Measurements from ENCODE around the gene NRXN2.

Gene NRXN2

DNA sequence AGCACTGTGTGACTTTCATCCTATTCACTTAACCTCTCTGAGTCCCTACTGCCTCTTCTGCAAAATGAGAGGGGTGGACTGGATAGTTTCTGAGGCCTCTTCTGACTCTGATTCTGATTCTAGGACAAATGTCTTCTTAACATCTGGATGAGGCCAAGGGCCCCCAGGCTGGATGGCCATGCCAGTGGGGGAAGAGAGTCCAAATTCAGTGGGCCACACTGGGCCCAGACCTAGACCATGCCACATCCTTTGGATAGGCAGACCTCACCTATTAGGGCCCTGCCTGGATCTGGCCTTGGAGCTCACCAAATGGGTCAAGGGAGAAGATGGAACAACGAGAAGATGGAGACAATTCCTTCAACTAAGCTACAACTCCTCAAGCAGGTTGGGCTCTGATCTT lies 24.6 kb downstream of the NRXN2 start:
- no peaks in the 10 kb centered on the region for H3K9me2 ChIP-seq (replicated peaks; ENCODE audit: low read depth, low read length)
- no peak overlapping the region for H3K4me2 ChIP-seq (ENCODE audit: low read depth, low read length, poor library complexity, severe bottlenecking)
- H4K20me1 ChIP-seq (ENCODE audit: insufficient read depth, low read length, poor library complexity, severe bottlenecking) = no peaks in the 10 kb centered on the region
- no peaks in the 10 kb centered on the region for H3K36me3 ChIP-seq (ENCODE audit: insufficient read depth, low read length)
- no peaks in the 10 kb centered on the region for H3K27me3 ChIP-seq (ENCODE audit: insufficient read depth, low read length, poor library complexity, severe bottlenecking)
- H3K9me3 ChIP-seq (ENCODE audit: insufficient read depth, low read depth, low read length) = no peaks in the 10 kb centered on the region
- no peak overlapping the region for H3K9ac ChIP-seq (ENCODE audit: low read depth, low read length, poor library complexity, severe bottlenecking)
- H3K4me1 ChIP-seq (ENCODE audit: insufficient read depth, low read length, poor library complexity, severe bottlenecking) = peaks cover 13% of the 10 kb centered on the region
- H2AFZ ChIP-seq (ENCODE audit: low read length) = no peak overlapping the region
- TF ChIP-seq, protein P1, sequence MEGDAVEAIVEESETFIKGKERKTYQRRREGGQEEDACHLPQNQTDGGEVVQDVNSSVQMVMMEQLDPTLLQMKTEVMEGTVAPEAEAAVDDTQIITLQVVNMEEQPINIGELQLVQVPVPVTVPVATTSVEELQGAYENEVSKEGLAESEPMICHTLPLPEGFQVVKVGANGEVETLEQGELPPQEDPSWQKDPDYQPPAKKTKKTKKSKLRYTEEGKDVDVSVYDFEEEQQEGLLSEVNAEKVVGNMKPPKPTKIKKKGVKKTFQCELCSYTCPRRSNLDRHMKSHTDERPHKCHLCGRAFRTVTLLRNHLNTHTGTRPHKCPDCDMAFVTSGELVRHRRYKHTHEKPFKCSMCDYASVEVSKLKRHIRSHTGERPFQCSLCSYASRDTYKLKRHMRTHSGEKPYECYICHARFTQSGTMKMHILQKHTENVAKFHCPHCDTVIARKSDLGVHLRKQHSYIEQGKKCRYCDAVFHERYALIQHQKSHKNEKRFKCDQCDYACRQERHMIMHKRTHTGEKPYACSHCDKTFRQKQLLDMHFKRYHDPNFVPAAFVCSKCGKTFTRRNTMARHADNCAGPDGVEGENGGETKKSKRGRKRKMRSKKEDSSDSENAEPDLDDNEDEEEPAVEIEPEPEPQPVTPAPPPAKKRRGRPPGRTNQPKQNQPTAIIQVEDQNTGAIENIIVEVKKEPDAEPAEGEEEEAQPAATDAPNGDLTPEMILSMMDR (conservative IDR thresholded peaks at IDR 0.05; ENCODE audit: low read length) = no peak
- no peak for TF ChIP-seq EZH2phosphoT487 (IDR thresholded peaks at IDR 0.05; ENCODE audit: borderline replicate concordance)
- H3K4me3 ChIP-seq (ENCODE audit: low read length, poor library complexity, severe bottlenecking) = no peak overlapping the region
- H3F3A ChIP-seq (ENCODE audit: low read depth) = no peaks in the 10 kb centered on the region
- H3K79me2 ChIP-seq (ENCODE audit: insufficient read depth, low read length) = no peaks in the 10 kb centered on the region

DNA sequence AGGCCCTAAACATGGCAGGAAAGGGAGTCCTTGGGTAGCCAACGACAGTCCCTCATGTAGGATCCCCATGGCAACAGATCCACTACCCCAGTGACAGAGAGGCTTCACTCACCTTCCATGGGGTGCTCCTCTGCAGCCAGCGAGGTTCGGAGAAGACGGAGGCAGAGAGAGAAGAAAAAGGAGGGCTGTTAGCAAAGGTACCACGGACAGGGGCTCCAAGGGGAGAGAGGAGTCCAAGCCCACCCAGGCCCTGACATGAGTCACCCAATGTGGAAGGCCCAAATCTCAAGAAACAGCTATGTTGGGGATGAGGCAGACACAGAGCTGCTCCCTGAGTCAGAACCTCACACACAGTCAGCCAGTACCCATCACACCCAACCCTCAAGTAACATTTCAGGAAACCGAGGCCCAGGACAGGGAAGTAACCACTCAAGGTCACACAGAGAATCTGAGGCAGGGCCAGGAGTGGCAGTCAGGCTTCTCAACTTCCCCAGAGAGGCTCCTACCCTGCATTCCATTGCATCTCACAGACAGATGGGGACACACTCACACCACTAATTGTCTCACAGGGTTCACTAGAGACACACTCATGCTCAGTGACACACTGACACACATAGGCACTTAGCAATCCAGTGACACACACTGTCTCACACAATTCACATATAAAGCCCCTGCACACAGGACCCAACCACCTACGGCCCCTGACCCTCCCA lies 25.2 kb downstream of the NRXN2 start:
- no peak for TF ChIP-seq EZH2phosphoT487 (IDR thresholded peaks at IDR 0.05; ENCODE audit: borderline replicate concordance)
- TF ChIP-seq, protein P1 (conservative IDR thresholded peaks at IDR 0.05; ENCODE audit: low read length) = no peak
- H3K9ac ChIP-seq (ENCODE audit: low read depth, low read length, poor library complexity, severe bottlenecking) = no peak overlapping the region
- no peaks in the 10 kb centered on the region for H3K27me3 ChIP-seq (ENCODE audit: insufficient read depth, low read length, poor library complexity, severe bottlenecking)
- no peaks in the 10 kb centered on the region for H3K36me3 ChIP-seq (ENCODE audit: insufficient read depth, low read length)
- H4K20me1 ChIP-seq (ENCODE audit: insufficient read depth, low read length, poor library complexity, severe bottlenecking) = no peaks in the 10 kb centered on the region
- H2AFZ ChIP-seq (ENCODE audit: low read length) = no peak overlapping the region
- H3K4me2 ChIP-seq (ENCODE audit: low read depth, low read length, poor library complexity, severe bottlenecking) = no peak overlapping the region
- H3K79me2 ChIP-seq (ENCODE audit: insufficient read depth, low read length) = no peaks in the 10 kb centered on the region
- no peaks in the 10 kb centered on the region for H3F3A ChIP-seq (ENCODE audit: low read depth)
- H3K4me1 ChIP-seq (ENCODE audit: insufficient read depth, low read length, poor library complexity, severe bottlenecking) = peaks cover 13% of the 10 kb centered on the region
- H3K4me3 ChIP-seq (ENCODE audit: low read length, poor library complexity, severe bottlenecking) = no peak overlapping the region
- H3K9me2 ChIP-seq (replicated peaks; ENCODE audit: low read depth, low read length) = no peaks in the 10 kb centered on the region
- H3K9me3 ChIP-seq (ENCODE audit: insufficient read depth, low read depth, low read length) = no peaks in the 10 kb centered on the region

GRCh38 chr11:64696045-64696444 lies 27.0 kb downstream of the NRXN2 start:
- Histone ChIP-seq H3K27me3 (ENCODE audit: insufficient read depth, low read length, poor library complexity, severe bottlenecking) (no peaks in the 10 kb centered on the region), H3K4me3 (ENCODE audit: low read length, poor library complexity, severe bottlenecking) (no peak overlapping the region), H3K4me2 (ENCODE audit: low read depth, low read length, poor library complexity, severe bottlenecking) (no peak overlapping the region), H4K20me1 (ENCODE audit: insufficient read depth, low read length, poor library complexity, severe bottlenecking) (no peaks in the 10 kb centered on the region), H3F3A (ENCODE audit: low read depth) (no peaks in the 10 kb centered on the region), H3K9me2 (replicated peaks; ENCODE audit: low read depth, low read length) (no peaks in the 10 kb centered on the region), H3K4me1 (ENCODE audit: insufficient read depth, low read length, poor library complexity, severe bottlenecking) (peaks cover 13% of the 10 kb centered on the region), H3K36me3 (ENCODE audit: insufficient read depth, low read length) (no peaks in the 10 kb centered on the region), H3K9me3 (ENCODE audit: insufficient read depth, low read depth, low read length) (no peaks in the 10 kb centered on the region), H3K9ac (ENCODE audit: low read depth, low read length, poor library complexity, severe bottlenecking) (no peak overlapping the region), H3K79me2 (ENCODE audit: insufficient read depth, low read length) (no peaks in the 10 kb centered on the region), H2AFZ (ENCODE audit: low read length) (no peak overlapping the region)
- no peak for TF ChIP-seq EZH2phosphoT487 (IDR thresholded peaks at IDR 0.05; ENCODE audit: borderline replicate concordance)

- no peak overlapping the region for H2AFZ ChIP-seq (ENCODE audit: low read length)
- H3K36me3 ChIP-seq (ENCODE audit: insufficient read depth, low read length) = no peaks in the 10 kb centered on the region
- no peaks in the 10 kb centered on the region for H3K9me3 ChIP-seq (ENCODE audit: insufficient read depth, low read depth, low read length)
- no peaks in the 10 kb centered on the region for H3F3A ChIP-seq (ENCODE audit: low read depth)
- no peaks in the 10 kb centered on the region for H3K9me2 ChIP-seq (replicated peaks; ENCODE audit: low read depth, low read length)
- no peaks in the 10 kb centered on the region for H4K20me1 ChIP-seq (ENCODE audit: insufficient read depth, low read length, poor library complexity, severe bottlenecking)
- H3K4me1 ChIP-seq (ENCODE audit: insufficient read depth, low read length, poor library complexity, severe bottlenecking) = peaks cover 13% of the 10 kb centered on the region
- H3K27me3 ChIP-seq (ENCODE audit: insufficient read depth, low read length, poor library complexity, severe bottlenecking) = no peaks in the 10 kb centered on the region
- H3K79me2 ChIP-seq (ENCODE audit: insufficient read depth, low read length) = no peaks in the 10 kb centered on the region
- H3K4me3 ChIP-seq (ENCODE audit: low read length, poor library complexity, severe bottlenecking) = no peak overlapping the region
- no peak overlapping the region for H3K9ac ChIP-seq (ENCODE audit: low read depth, low read length, poor library complexity, severe bottlenecking)
- TF ChIP-seq EZH2phosphoT487 (IDR thresholded peaks at IDR 0.05; ENCODE audit: borderline replicate concordance) = no peak
- TF ChIP-seq, protein P1 (conservative IDR thresholded peaks at IDR 0.05; ENCODE audit: low read length) = no peak
- no peak overlapping the region for H3K4me2 ChIP-seq (ENCODE audit: low read depth, low read length, poor library complexity, severe bottlenecking)
These were observed 27.4 kb downstream of the NRXN2 start for GRCh38 chr11:64695548-64695947.

All from Loucy (cell line).